RKO (cell line): Measurements from ENCODE around the gene SAYSD1.
A peak's percentile ranks its signal among the peaks of the same experiment; 100 is the strongest.
"Not testable (repeated sequence)": the region's sequence is repeated elsewhere in the genome, so short reads cannot be mapped to it uniquely, and the experiment has no call there.

Experiments used
- DNase-seq: peaks from one replicate; pipeline ENCODE4 v3.0.0-alpha.2; 2016; ENCODE audit warnings: low spot score

The SAYSD1 gene, protein sequence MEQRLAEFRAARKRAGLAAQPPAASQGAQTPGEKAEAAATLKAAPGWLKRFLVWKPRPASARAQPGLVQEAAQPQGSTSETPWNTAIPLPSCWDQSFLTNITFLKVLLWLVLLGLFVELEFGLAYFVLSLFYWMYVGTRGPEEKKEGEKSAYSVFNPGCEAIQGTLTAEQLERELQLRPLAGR

DNA sequence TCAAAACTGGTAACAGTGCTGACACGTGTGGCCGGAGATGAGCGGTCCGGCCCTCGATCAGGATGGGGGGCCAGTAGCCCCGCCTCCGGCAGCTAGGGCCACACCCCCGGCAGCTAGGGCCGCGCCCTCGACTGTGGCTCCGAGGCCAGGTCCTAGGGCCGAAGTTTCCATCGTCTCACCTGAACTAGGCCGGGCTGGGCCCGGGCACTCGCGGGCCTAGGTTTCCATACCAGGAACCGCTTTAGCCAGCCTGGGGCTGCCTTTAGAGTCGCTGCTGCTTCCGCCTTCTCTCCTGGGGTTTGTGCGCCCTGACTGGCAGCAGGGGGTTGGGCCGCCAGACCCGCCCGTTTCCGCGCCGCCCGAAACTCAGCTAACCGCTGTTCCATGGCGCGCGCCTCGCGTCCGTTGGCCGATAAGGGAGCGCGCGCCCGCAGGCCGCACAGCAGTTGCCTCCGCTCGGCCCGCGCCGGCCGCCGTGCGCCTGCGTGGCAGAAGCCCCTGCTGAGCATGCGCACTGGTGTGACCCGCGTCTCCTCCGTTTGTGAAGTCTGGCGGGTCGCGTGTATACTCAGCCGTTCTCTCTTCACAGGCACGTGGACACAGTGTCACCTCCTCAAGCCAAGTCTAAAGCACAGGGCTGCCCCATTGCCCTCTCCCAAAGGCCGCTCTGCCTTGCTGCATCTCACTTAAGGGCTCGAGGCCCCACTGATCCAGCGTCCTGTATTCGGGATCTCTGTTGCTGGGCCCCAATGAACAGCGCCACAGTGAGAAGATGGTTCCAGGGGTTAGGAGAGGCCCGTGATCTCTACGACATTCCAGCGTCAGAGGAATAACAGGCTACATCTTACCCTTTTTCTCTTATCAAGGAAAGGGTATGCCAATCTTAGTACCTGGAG is at the start of gene SAYSD1:
SAYSD1 (minus strand) TSS at position 483 of the 896 bp plus-strand sequence; CDS start at position 386, 97 bp downstream.
- DNase-seq = peak; percentile 95

DNA sequence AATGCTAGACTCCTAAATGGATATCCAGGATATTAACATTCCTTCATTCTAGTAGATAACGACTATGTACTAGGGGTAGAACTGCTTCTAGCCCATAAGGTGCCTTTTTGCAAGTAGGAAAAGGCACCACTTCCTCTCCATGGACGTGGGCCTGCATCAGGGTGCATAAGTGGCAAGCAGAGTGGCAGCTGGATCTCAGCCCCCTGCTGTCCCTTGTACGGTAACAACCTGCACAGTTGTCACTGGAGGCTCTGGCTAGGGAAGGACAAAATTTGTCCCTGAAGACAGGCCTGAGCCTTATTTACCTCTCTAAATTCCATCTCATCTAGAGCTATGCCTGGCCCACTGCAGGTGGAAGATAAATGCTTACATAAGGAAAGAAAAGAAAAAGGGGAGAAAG is 42.5 kb upstream of the SAYSD1 start:
- no peak for DNase-seq

DNA sequence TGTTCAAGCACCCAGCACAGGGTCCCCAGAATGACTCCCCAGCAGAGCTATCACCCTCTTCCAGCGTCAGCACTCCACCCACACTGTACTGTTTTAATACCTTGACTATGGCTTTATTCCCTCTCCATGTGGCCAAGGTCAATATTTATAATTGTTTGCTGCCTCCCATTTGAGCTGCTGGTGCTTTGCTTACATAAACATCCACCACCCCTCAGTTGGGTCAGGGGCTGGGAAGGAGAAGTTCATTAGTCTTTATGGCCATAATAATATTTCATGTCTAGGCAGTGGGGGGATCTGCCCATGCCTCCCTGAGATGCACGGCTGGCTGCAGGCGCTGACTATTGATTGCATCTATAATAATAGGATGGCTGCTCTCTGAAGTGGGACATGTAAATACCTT is 41.8 kb upstream of the SAYSD1 start:
- DNase-seq = no peak

DNA sequence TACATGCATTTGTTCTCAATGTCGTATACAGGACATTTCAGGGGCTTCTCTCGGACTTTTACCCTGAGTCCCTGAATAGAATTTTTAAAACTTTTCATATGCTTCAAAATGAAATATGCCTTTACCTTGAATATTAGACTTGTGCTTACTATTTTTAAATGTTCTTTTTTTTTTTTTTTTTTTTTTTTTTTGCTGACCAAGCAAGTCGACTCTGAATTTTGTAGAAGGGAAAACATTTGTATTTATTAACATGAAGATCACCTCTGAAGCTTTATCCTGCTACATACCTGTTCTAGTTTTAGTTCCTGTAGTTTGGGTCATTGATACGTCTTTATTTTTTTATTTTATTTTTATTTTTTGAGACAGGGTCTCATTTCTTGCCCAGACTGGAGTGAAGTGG is 39.7 kb upstream of the SAYSD1 start:
- no peak for DNase-seq

DNA sequence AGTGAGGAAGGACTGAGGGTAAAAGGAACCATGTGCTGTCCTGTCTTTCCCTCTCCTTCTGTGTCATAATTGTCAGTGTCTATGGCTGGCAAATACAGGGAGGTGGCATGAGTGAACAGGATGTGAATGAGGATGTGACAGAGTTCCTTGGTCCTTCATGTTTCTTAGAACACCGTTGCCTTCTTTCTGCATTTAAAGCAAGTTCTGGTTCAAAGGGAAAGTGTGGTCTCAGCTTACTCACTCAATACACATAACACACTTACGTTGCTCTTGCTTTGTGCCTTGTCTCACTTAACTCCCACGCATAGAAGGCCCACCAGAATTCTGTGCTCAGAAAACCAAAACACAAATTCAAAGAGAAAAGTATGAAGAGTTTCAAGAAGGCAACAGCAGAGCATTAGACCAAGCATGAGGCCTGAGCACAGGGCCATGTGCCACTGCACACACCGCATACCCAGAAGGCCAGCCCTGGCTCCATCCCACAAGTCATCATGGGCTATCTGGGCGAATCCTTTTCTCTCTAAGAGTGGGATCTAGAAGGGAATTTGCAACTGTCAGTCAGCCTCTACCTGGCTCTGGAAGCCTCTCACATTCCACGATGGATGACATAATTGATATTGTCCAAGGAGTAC is 38.9 kb upstream of the SAYSD1 start:
- no peak for DNase-seq

DNA sequence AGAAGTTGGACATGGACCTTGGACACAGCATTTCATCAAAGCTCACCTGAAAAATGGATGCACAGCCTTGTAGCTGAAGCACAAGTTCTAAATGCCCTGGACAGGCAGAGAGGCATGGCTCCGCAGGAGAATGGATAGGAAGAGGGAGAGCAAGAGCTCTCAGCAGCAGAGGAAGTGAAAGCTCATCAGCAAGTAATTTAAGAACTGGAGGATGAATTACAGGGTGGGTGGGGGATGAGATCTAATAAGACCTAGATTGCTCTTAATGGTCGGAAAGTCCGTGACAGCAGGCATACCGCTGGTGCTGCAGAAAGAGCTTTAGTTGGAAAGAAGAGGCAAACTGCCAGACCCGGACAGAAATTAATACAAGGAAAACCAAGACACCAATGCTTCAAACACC is 37.3 kb upstream of the SAYSD1 start:
- no peak for DNase-seq

DNA sequence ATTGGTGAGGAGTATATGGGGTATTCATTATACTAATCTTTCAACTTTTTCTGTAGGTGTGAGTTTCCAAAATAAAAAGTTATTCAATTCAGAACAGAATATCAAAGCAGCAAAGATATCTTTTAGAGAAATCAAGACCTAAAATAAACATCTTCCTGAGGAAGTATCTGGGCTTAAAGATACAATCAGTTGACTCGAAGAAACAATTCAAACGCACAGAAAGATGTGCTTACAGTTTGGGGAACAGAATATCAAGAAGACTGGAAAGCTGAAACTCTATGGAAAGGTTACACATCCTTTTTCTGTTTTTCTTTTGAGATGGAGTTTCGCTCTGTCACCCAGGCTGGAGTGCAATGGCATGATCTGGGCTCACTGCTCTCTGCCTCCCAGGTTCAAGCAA is 36.2 kb upstream of the SAYSD1 start:
- DNase-seq = no peak

DNA sequence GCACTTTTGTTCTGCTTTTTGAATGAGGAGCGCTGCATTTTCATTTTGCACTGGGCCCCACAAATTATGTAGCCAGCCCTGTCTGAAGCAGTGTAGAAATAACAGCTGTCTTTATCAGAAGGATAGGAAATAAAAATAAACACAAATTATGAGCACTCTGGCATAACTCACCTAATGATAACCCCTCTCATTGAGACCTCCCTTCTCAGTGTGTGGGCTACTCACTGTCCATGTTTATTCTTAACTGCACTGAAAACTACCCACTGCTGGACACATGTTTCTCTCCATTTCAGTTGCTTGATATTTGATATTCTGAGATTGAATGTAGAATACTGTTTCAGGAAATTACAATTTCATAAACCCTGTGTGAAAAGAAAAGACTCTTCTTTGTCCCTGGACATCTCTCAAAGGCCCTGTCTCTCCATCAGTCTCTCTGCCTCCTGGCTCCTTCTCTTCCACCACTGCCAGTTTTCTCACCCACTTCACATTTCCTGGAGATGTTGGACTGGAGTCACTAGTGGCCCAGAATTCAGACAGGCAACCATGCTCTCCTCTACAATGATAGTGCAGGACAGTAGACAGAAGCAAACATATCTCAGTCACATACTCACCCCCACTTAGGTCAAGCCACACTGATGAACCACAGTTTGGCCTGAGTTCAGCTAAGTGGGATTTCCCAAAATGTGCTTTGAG is 29.6 kb upstream of the SAYSD1 start:
- DNase-seq = no peak

DNA sequence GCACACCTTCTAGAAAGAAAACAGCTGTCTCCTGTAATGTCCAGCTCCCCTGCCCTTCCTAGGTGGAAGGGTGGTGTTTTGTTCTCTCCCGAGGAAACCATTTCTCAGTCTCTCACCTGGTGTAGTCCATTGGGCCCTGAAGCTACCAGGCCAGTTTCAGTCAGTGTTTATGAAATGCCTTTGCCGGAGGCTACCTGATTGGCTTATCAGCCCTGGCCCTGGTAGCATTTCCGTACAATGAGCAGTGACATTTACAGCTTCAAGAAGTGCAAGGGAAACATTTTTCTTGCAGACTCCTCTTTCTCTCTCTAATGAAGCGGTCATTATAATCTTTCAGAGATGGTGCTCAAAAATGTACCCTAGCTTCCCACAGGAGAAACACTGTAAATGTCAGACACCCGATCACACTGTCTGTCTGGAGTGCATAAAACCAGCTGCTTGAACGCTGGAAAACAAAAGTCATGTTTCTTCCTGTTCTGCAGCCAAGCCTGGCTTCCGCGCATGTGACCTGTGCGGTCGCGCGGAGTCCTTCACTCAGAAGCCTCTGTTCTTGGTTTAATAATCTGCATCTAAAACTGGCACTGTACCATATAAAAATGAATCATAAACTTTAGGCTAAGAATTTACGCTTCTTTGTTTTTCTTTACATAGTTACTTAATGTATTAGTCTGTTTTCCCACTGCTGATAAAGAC is 28.4 kb upstream of the SAYSD1 start:
- no peak for DNase-seq

DNA sequence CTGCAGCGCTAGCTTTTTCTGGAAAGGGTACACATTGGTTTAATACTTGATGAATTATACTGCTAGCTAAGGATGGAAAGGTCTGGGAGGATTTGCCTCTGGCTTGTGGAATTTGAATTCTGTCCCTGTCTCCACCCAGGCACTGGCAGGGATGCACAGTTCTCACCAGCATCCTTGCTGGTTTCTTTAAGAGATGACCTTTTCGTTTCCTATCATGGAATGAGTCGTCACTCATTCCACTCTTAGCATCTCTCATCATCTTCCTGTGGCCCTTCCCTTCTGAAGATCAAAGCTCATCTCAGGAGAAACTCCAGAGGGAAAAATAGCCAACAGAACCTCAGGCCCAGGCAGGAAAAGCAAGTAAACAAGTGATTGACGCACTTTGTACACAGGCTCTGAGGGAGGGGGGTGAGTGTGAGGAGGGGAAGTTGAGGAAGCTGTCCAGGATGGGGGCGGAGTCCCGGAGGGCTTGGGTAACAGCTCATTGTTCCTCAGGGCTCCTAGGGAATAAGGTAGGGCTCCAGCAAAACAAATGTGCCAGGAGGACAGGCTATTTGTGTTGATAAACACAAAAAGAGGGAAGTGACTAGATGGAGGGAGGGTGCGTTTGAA is 25.7 kb upstream of the SAYSD1 start:
- no peak for DNase-seq

DNA sequence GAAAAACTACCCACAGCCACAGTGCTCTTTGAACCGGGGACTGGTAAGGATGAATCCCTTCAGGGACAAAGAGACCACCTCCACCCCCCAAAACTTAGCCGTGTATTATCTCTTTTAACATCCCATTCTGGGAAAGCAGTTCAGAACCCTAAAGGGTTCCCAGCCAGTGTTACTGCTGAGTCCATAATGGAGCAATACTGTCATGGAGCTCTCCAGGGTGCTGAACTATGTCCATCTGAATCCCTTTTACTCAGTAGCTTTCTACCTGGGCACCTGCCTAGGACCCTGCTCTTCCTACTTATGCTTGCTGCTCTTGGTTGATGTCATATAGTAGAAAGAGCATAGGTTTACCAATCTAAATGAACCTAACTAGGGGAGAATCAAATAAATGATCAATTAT is 22.3 kb upstream of the SAYSD1 start:
- DNase-seq = peak; percentile 60

DNA sequence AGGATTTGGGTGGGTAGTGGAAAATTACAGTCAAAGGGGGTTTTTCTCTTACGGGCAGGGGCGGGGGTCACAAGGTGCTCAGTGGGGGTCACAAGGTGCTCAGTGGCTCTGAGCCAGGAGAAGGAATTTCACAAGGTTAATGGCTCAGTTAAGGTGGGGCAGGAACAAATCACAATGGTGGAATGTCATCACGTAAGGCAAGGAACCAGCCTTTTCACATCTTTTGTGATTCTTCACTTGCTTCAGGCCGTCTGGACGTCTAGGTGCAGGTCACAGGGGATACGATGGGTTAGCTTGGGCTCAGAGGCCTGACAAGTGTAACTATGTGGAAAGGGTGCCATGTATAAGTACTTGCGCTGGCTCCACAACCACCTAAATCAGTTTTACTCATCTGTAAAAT is 21.2 kb upstream of the SAYSD1 start:
- DNase-seq = not testable (repeated sequence)

DNA sequence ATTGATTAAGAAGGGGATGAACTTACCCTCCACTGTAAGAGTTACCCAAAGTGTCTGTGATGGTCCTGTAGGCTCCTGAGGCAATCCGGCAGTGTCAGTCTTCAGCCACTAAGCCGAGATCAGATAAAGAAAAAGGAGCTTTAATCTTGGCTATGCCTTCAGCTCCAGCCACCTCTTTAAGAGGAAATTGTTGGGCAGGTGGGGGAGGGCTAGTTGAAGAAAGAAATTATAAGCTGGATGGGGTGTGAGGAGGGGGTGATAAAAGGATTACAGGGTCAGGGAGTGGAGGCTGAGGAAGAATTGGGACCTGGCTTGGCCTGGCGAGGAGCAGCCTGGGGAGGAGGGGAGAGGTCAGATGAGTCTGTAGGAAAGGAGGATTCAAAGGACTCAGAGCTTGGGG is 19.8 kb upstream of the SAYSD1 start:
- not testable (repeated sequence) for DNase-seq

DNA sequence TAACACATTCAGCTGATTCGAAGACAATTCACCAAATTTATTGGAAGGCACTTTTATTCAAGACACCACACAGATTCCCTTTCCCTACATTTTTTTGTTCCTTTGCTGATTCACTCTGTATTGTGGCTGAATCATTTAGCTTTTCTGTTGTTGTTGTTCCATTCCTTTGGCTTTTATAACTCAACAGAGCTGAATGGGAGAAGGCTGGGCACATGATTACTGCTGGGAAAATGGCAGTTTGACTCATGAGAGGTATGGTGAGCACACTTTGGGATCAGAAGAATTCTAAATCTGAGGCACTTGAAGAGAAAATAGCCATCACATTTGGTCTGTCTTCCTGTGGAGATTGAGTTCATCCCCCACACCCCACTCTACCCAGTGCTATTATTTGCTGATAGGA is 15.7 kb upstream of the SAYSD1 start:
- no peak for DNase-seq

DNA sequence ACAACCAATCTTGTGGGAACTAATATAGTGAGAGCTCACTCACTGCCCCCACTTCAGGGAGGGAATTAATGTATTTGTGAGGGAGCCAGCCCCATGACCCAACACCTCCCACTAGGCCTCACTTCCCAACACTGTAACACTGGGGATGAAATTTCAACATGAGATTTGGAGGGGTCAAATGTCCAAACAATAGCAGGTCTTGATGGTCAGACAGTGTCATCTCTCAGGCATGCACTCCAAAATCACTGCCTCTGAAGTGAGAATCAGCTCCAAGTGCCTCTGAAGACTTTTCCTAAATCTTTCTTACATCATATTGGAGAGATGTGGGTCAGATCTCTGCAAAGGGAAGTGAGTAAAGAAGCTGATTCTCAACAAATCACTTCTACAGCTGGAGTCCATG is 13.8 kb upstream of the SAYSD1 start:
- DNase-seq = no peak

DNA sequence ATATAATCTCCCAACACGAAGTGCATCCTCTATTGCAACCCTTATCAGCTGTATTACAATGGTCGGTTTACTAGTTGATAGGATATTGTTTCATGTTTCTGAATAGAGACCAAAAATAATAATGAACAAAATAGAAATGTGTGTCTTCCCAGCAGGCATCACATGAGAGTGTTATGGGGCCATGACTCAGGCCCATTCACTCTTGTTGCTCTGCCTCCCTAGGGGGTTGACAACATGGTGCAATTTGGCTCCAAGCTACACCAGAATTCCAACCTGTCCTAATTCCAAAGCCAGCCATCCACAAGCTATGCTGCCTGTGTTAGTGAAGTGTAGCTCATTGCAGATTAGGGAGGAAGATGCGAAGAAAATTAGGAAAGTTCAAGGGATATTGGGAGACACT is 13.1 kb upstream of the SAYSD1 start:
- no peak for DNase-seq

DNA sequence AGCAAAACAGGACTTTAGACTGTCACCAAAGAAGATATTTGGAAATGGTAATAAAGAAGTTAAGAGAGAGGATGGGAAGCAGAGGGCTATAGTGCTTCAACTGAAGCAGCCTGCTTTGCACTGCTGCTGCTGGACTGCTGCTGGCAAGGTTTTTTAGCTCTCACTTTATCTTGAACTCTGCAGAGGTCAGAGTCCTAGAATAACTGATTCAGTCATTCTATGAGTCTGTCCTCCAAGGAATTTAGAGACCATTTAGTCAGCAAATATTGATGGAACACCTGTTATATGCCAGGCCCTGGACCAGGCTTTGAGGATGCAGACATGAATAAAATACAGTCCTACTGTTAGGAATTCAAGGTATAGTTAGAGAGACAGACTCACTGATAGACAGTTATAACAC is 9.1 kb upstream of the SAYSD1 start:
- no peak for DNase-seq

DNA sequence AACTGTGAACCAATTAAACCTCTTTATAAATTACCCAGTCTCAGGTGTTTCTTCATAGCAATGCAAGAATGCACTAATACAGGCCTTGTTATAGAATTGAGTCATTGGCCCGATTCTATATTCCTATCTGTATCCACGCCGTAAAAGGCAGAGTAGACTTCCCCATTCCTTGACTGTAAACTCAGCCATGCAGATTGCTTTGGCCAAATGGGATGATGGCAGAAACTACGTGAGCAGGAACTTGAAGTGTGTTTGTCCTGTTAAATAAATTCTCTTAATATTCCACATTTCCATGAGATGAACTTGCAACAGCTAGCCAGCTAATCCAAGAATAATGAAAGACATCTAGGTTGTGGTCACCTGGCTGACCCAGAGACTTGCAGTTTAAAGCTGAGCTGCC is 3.9 kb upstream of the SAYSD1 start:
- DNase-seq = no peak

DNA sequence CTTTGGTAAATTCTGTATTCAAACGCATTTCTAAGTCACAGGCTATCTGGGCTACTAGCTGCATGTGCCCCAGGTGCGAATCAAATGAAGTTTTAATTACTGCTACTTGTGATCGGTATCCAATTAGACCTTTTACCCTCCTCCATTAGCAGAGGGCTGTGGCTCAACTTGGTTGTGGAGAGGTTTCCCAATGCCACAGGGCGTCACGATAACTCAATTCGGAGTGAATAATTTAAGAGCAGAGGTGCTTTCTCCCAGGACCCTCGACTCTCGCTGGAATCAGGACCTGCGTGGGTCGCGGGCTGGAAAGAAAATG is 640 bp downstream of the SAYSD1 start:
- DNase-seq = peak; percentile 21

DNA sequence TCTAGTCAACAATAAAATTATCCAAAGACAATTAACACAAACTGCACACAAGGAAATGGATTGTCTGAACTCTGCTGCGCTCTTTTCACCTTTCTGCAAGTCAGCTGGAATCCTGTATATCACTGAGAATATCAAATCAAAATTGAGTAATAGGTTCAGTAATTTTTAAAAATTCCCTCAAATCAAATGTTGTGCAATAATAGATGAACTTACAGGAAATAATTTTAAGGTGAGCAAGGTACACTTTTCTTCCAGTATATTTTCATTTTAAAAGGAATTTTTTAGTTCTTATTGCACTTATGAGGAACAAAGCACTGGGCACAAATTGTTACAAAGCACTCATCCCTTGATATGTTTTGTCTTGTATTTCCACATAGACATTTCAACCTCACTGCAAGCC is 1.2 kb downstream of the SAYSD1 start:
- DNase-seq = no peak

DNA sequence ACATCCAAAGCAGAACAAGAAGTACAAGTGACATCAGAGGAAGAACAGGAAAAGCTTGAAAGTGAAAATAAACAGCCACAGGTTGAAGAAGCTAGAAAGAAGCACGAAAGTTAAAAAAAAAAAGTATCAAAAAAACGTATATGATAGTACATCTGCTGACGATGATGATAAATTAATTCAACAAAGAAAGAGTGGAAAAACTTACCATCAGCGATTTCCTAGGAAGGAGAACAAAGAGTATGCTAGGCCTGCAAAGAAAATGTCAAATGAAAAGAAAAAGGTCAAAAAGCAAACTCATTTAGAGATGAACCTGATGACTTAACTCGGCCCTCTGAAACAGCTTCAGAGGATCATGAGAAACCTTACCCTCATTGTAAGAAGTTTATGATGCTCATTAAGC is 3.7 kb downstream of the SAYSD1 start:
- DNase-seq = no peak
